ENCODE data around the gene NECTIN2.

DNA sequence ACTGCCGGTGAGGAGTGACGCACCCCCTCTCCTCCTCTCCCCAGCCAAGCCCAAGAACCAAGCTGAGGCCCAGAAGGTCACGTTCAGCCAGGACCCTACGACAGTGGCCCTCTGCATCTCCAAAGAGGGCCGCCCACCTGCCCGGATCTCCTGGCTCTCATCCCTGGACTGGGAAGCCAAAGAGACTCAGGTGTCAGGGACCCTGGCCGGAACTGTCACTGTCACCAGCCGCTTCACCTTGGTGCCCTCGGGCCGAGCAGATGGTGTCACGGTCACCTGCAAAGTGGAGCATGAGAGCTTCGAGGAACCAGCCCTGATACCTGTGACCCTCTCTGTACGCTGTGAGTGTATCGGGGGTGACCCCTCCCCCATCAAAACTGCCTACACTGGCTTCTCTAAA is 25.7 kb downstream of the NECTIN2 start:
- no peak for TF ChIP-seq EZH2phosphoT487 (IDR thresholded peaks at IDR 0.05; ENCODE audit: insufficient read depth, low read depth)
- no peak for TF ChIP-seq EZH2 (IDR thresholded peaks at IDR 0.05; ENCODE audit: insufficient read depth, poor library complexity, severe bottlenecking)

Data from GM23248 (cell line).